AG08395 (cell line): ENCODE results near the gene TGFBR2.

ENCODE experiments used
- DNase-seq: peaks from one replicate; pipeline ENCODE4 v3.0.0; 2012; ENCODE audit warnings: mixed read lengths, low spot score

Gene TGFBR2

GRCh38 chr3:30692498-30693130, 86.2 kb downstream of the TGFBR2 start:
- no peak for DNase-seq

GRCh38 chr3:30693470-30694120, 87.2 kb downstream of the TGFBR2 start:
- DNase-seq, result peak; percentile 78

GRCh38 chr3:30694148-30694547, 87.7 kb downstream of the TGFBR2 start:
- DNase-seq, result no peak

- no peak for DNase-seq
These were observed 88.3 kb downstream of the TGFBR2 start for GRCh38 chr3:30694668-30695067.

GRCh38 chr3:30695302-30696061, 89.1 kb downstream of the TGFBR2 start:
- no peak for DNase-seq

GRCh38 chr3:30696403-30696819, 90.0 kb downstream of the TGFBR2 start:
- DNase-seq, result no peak

GRCh38 chr3:30696896-30697295, 90.5 kb downstream of the TGFBR2 start:
- no peak for DNase-seq

- DNase-seq, result no peak
These were observed 92.1 kb downstream of the TGFBR2 start for GRCh38 chr3:30698549-30698948.

- DNase-seq, result no peak
These were observed 93.5 kb downstream of the TGFBR2 start for GRCh38 chr3:30699927-30700326.

GRCh38 chr3:30700702-30701321, 94.4 kb downstream of the TGFBR2 start:
- DNase-seq, result no peak

- DNase-seq, result no peak
These were observed 95.8 kb downstream of the TGFBR2 start for GRCh38 chr3:30702038-30702827.

- no peak for DNase-seq
These were observed 96.5 kb downstream of the TGFBR2 start for GRCh38 chr3:30702828-30703397.

GRCh38 chr3:30704931-30705890, 98.8 kb downstream of the TGFBR2 start:
- no peak for DNase-seq

GRCh38 chr3:30707825-30708224, 101.4 kb downstream of the TGFBR2 start:
- DNase-seq, result no peak

- DNase-seq, result no peak
These were observed 102.1 kb downstream of the TGFBR2 start for GRCh38 chr3:30708472-30708871.

GRCh38 chr3:30710017-30710416, 103.6 kb downstream of the TGFBR2 start:
- no peak for DNase-seq

GRCh38 chr3:30711151-30711550, 104.8 kb downstream of the TGFBR2 start:
- no peak for DNase-seq

GRCh38 chr3:30711867-30712266, 105.5 kb downstream of the TGFBR2 start:
- DNase-seq, result no peak

- DNase-seq, result no peak
These were observed 106.6 kb downstream of the TGFBR2 start for GRCh38 chr3:30712991-30713390.

- DNase-seq, result no peak
These were observed 107.6 kb downstream of the TGFBR2 start for GRCh38 chr3:30713885-30714503.
